ENCODE results near the gene PCDHA4. TPM values are rescaled to one million over a fixed set of nuclear protein-coding genes. Genes with fewer than 3 reads are reported as not detected.
"Not testable (repeated sequence)": the region's sequence is repeated elsewhere in the genome, so short reads cannot be mapped to it uniquely, and the experiment has no call there.

The PCDHA4 gene
- total RNA-seq, 6 donors from 2014 or later = 1.4 to 4.2 (median 2.0) TPM

DNA sequence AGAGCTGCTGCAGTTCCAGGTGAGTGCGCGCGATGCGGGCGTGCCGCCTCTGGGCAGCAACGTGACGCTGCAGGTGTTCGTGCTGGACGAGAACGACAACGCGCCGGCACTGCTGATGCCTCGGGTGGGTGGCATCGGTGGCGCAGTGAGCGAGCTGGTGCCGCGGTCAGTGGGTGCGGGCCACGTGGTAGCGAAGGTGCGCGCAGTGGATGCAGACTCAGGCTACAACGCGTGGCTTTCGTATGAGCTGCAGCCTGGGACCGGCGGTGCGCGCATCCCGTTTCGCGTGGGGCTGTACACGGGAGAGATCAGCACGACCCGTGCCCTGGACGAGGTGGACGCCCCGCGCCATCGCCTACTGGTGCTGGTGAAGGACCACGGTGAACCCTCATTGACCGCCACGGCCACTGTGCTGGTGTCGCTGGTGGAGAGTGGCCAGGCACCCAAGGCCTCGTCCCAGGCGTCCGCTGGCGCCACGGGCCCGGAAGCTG, 4.0 kb upstream of the PCDHA4 start:
- DNase-seq = peak in 1 of 2 donors; percentile 81
- WGBS, 2 donors = 61% methylated on average over 24 of the region's 53 CpGs; no CpG with 5 or more reads in 1 of the 2 donors
- H3K27me3 ChIP-seq = no peaks in the 10 kb centered on the region
- H3K27ac ChIP-seq = no peak overlapping the region
- H3K4me3 ChIP-seq = no peak overlapping the region
- H3K4me1 ChIP-seq = no peaks in the 10 kb centered on the region
- peaks cover 5 to 41% (median 38%) of the 10 kb centered on the region in 4 donors for H3K9me3 ChIP-seq
- H3K36me3 ChIP-seq = no peaks in the 10 kb centered on the region
- ATAC-seq (ENCODE audit: low FRiP score in 2 of 2) = no peak
- TF ChIP-seq EP300 (IDR thresholded peaks at IDR 0.05) (no peak), POLR2A (IDR thresholded peaks at IDR 0.05) (no peak), POLR2AphosphoS5 (IDR thresholded peaks at IDR 0.05) (no peak)
- TF ChIP-seq, protein P1, sequence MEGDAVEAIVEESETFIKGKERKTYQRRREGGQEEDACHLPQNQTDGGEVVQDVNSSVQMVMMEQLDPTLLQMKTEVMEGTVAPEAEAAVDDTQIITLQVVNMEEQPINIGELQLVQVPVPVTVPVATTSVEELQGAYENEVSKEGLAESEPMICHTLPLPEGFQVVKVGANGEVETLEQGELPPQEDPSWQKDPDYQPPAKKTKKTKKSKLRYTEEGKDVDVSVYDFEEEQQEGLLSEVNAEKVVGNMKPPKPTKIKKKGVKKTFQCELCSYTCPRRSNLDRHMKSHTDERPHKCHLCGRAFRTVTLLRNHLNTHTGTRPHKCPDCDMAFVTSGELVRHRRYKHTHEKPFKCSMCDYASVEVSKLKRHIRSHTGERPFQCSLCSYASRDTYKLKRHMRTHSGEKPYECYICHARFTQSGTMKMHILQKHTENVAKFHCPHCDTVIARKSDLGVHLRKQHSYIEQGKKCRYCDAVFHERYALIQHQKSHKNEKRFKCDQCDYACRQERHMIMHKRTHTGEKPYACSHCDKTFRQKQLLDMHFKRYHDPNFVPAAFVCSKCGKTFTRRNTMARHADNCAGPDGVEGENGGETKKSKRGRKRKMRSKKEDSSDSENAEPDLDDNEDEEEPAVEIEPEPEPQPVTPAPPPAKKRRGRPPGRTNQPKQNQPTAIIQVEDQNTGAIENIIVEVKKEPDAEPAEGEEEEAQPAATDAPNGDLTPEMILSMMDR (IDR thresholded peaks at IDR 0.05) = no peak

DNA sequence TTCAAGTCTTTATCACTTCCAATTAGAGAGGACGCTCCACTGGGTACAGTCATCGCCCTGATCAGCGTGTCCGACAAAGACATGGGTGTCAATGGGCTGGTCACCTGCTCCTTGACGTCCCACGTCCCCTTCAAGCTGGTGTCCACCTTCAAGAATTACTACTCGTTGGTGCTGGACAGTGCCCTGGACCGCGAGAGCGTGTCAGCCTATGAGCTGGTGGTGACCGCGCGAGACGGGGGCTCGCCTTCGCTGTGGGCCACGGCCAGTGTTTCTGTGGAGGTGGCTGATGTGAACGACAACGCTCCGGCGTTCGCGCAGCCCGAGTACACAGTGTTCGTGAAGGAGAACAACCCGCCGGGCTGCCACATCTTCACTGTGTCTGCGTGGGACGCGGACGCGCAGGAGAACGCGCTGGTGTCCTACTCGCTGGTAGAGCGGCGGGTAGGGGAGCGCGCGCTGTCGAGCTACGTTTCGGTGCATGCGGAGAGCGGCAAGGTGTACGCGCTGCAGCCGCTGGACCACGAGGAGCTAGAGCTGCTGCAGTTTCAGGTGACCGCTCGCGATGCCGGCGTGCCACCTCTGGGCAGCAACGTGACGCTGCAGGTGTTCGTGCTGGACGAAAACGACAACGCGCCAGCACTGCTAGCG, 1.5 kb downstream of the PCDHA4 start:
- H3K4me1 ChIP-seq; H3K27me3 ChIP-seq; H3K27ac ChIP-seq; ATAC-seq (ENCODE audit: low FRiP score in 2 of 2); H3K36me3 ChIP-seq; H3K4me3 ChIP-seq: not testable (repeated sequence)
- peak in 1 of 2 donors; percentile 80 for DNase-seq
- H3K9me3 ChIP-seq = peaks cover 0 to 38% (median 32%) of the 10 kb centered on the region in 4 donors
- whole genome bisulfite sequencing, 2 donors = 68% methylated on average over 52 to 62 of the region's 62 CpGs

DNA sequence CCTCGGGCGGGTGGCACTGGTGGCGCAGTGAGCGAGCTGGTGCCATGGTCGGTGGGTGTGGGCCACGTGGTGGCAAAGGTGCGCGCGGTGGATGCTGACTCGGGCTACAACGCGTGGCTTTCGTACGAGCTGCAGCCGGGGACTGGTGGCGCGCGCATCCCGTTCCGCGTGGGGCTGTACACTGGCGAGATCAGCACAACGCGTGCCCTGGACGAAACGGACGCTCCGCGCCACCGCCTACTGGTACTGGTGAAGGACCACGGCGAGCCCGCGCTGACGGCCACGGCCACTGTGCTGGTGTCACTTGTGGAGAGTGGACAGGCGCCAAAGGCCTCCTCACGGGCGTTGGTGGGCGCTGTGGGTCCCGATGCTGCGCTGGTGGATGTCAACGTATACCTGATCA, 2.0 kb downstream of the PCDHA4 start:
- 80% methylated on average over 43 of the region's 43 CpGs; no CpG with 5 or more reads in 1 of the 2 donors for WGBS, 2 donors
- DNase-seq = peak in 1 of 2 donors; percentile 85

DNA sequence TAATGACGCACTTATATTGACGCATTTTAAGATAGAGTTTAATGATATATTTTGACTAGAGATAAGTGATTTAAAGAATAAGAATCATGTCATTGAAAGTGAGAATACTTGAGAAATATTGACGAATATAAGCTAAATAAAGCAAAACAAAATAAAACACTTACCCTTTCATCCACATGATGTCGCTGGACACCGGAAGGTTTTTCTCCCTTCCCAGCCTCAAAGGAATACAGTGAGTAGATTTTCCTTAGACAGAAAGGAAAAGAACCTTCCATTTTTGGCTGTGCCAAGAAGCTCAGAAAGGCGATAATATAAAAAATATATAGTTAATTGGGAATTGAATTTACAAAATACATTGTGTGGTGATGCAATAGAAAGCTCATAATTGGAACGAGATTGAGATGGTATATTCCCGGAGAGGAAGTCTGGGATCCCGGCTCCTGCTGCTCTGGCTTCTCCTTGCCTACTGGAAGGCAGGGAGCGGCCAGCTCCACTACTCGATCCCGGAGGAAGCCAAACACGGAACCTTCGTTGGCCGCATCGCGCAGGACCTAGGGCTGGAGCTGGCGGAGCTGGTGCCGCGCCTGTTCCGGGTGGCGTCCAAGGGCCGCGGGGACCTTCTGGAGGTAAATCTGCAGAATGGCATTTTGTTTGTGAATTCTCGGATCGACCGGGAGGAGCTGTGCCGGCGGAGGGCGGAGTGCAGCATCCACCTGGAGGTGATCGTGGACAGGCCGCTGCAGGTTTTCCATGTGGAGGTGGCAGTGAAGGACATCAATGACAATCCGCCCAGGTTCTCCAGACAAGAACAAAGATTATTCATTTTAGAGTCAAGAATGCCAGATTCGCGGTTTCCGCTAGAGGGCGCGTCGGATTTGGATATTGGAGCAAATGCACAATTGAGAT, 14.8 kb downstream of the PCDHA4 start, which contains the start of gene PCDHA5:
Gene PCDHA5, plus strand, starts transcription at position 239 of the 906 bp plus-strand sequence.
- ATAC-seq (ENCODE audit: low FRiP score in 2 of 2) = no peak
- peaks cover 0 to 3% (median 0%) of the 10 kb centered on the region in 4 donors for H3K27me3 ChIP-seq

More for the DNA sequence above, 2.0 kb downstream of the PCDHA4 start:
- Histone ChIP-seq H3K4me3 (no peak overlapping the region), H3K4me1 (no peaks in the 10 kb centered on the region), H3K9me3 (peaks cover 0 to 35% (median 32%) of the 10 kb centered on the region in 4 donors), H3K36me3 (no peaks in the 10 kb centered on the region), H3K27me3 (no peaks in the 10 kb centered on the region), H3K27ac (no peak overlapping the region)
- ATAC-seq (ENCODE audit: low FRiP score in 2 of 2) = peak in 1 of 2 donors; percentile 8
- TF ChIP-seq POLR2AphosphoS5 (IDR thresholded peaks at IDR 0.05) (no peak), POLR2A (IDR thresholded peaks at IDR 0.05) (no peak), EP300 (IDR thresholded peaks at IDR 0.05) (no peak)

DNA sequence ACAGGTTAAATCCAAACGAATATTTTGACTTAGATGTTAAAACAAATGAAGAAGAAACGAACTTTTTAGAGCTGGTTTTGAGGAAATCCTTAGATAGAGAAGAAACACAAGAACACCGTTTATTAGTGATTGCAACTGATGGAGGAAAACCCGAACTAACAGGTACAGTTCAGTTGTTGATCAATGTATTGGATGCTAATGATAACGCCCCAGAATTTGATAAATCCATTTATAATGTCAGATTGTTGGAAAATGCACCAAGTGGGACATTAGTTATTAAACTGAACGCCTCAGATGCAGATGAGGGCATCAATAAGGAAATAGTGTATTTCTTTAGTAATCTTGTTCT, 15.4 kb downstream of the PCDHA4 start:
- no peaks in the 10 kb centered on the region for H3K4me1 ChIP-seq
- DNase-seq = no peak
- ATAC-seq (ENCODE audit: low FRiP score in 2 of 2) = no peak
- H3K4me3 ChIP-seq = no peak overlapping the region
- H3K27ac ChIP-seq = no peak overlapping the region
- 26 to 27% methylated on average over 6 of the region's 6 CpGs for WGBS, 2 donors
- peaks cover 0 to 3% (median 0%) of the 10 kb centered on the region in 4 donors for H3K27me3 ChIP-seq
- no peaks in the 10 kb centered on the region for H3K36me3 ChIP-seq
- no peak for TF ChIP-seq POLR2AphosphoS5 (IDR thresholded peaks at IDR 0.05)
- TF ChIP-seq, protein P1 (IDR thresholded peaks at IDR 0.05) = no peak
- TF ChIP-seq EP300 (IDR thresholded peaks at IDR 0.05) = no peak
- no peak for TF ChIP-seq POLR2A (IDR thresholded peaks at IDR 0.05)
- peaks cover 0 to 29% (median 18%) of the 10 kb centered on the region in 4 donors for H3K9me3 ChIP-seq

More for the DNA sequence above, 14.8 kb downstream of the PCDHA4 start, which contains the start of gene PCDHA5:
- WGBS, 2 donors = 36% methylated on average over 26 to 39 of the region's 39 CpGs
- Histone ChIP-seq H3K9me3 (peaks cover 0 to 29% (median 20%) of the 10 kb centered on the region in 4 donors), H3K4me3 (peak within 1 kb of the TSS in 1 of 4 donors; percentile 5), H3K4me1 (no peaks in the 10 kb centered on the region), H3K36me3 (no peaks in the 10 kb centered on the region), H3K27ac (no peak within 1 kb of the TSS)
- TF ChIP-seq POLR2AphosphoS5 (IDR thresholded peaks at IDR 0.05) = no peak
- TF ChIP-seq, protein P1 (IDR thresholded peaks at IDR 0.05) = peak in 2 of 6 experiments; percentile 17 to 20
- peak in 1 of 2 donors; percentile 69 for DNase-seq

DNA sequence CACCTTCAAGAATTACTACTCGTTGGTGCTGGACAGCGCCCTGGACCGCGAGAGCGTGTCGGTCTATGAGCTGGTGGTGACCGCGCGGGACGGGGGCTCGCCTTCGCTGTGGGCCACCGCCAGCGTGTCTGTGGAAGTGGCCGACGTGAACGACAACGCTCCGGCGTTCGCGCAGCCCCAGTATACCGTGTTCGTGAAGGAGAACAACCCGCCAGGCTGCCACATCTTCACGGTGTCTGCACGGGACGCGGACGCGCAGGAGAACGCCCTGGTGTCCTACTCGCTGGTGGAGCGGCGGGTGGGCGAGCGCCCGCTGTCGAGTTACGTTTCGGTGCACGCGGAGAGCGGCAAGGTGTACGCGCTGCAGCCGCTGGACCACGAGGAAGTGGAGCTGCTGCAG, 16.1 kb downstream of the PCDHA4 start:
- peaks cover 0 to 35% (median 23%) of the 10 kb centered on the region in 4 donors for H3K9me3 ChIP-seq
- H3K4me3 ChIP-seq; H3K27ac ChIP-seq; H3K4me1 ChIP-seq; H3K27me3 ChIP-seq; H3K36me3 ChIP-seq; ATAC-seq (ENCODE audit: low FRiP score in 2 of 2): not testable (repeated sequence)
- DNase-seq = peak in 1 of 2 donors; percentile 80
- WGBS, 2 donors = 66% methylated on average over 37 of the region's 48 CpGs; no CpG with 5 or more reads in 1 of the 2 donors

All from upper lobe of left lung (tissue), 6 donors.